GM21381 (cell line): ENCODE results near the gene TCP11.

Experiments
- ATAC-seq: cut with Tn5 transposase; IDR thresholded peaks from one replicate; pipeline ENCODE4 v1.9.1; 2021; ENCODE audit warnings: mild to moderate bottlenecking, moderate library complexity; ENCODE audit not compliant: unreplicated experiment

Gene TCP11

GRCh38 chr6:35173427-35174087 lies 32.4 kb upstream of the TCP11 start:
- ATAC-seq: no peak

- ATAC-seq: no peak
Observed at GRCh38 chr6:35173044-35173426, 31.9 kb upstream of the TCP11 start.

- ATAC-seq: no peak
Observed at GRCh38 chr6:35170891-35171290, 29.8 kb upstream of the TCP11 start.

GRCh38 chr6:35170166-35170565 lies 29.0 kb upstream of the TCP11 start:
- no peak for ATAC-seq

GRCh38 chr6:35168461-35168861 lies 27.3 kb upstream of the TCP11 start:
- no peak for ATAC-seq

- ATAC-seq: no peak
Observed at GRCh38 chr6:35167505-35167904, 26.4 kb upstream of the TCP11 start.

GRCh38 chr6:35166520-35166919 lies 25.4 kb upstream of the TCP11 start:
- ATAC-seq: no peak

- ATAC-seq: no peak
Observed at GRCh38 chr6:35166116-35166515, 25.0 kb upstream of the TCP11 start.

- no peak for ATAC-seq
Observed at GRCh38 chr6:35165630-35166071, 24.5 kb upstream of the TCP11 start.

- no peak for ATAC-seq
Observed at GRCh38 chr6:35164868-35165267, 23.7 kb upstream of the TCP11 start.

- ATAC-seq: no peak
Observed at GRCh38 chr6:35164277-35164676, 23.1 kb upstream of the TCP11 start.

GRCh38 chr6:35163836-35164235 lies 22.7 kb upstream of the TCP11 start:
- no peak for ATAC-seq

- no peak for ATAC-seq
Observed at GRCh38 chr6:35161776-35162607, 20.9 kb upstream of the TCP11 start.

- no peak for ATAC-seq
Observed at GRCh38 chr6:35161266-35161665, 20.1 kb upstream of the TCP11 start.

- no peak for ATAC-seq
Observed at GRCh38 chr6:35160642-35161041, 19.5 kb upstream of the TCP11 start.

GRCh38 chr6:35158520-35158919 lies 17.4 kb upstream of the TCP11 start:
- ATAC-seq: no peak

- no peak for ATAC-seq
Observed at GRCh38 chr6:35154947-35155346, 13.8 kb upstream of the TCP11 start.

GRCh38 chr6:35154262-35154661 lies 13.1 kb upstream of the TCP11 start:
- no peak for ATAC-seq

- no peak for ATAC-seq
Observed at GRCh38 chr6:35152067-35152707, 11.0 kb upstream of the TCP11 start.

- ATAC-seq: no peak
Observed at GRCh38 chr6:35151466-35151865, 10.3 kb upstream of the TCP11 start.

- no peak for ATAC-seq
Observed at GRCh38 chr6:35149891-35150566, 8.9 kb upstream of the TCP11 start.
